ENCODE data around the gene DPY19L3.

DNA sequence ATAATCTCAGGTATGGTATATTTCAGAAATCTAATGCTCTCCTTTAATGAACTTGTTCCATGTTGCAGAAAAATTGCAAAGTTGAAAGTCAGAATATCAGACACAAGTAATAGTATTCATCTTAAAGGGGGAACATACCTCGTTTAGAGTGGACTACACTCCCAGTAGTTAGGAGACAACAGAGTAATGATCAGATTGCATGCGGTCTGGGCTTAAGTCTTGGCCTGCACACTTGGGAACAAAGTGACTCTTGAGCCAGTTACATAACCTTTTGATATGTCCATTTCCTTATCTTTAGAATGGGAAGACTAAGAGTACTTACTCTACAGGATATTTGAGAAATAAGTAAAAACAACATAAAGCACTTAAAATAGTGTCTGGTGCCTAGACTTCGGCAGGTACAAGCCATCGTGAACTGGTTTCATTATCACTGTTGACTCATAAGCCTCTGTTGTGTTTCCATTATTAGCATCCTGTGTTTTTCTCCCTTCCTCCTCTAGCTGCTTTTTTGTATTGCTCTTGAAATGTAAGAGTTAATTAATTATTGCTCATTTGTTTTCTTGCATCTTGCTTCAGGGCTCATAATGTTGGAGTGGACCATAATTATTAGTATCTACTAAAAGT, 53.0 kb downstream of the DPY19L3 start:
- TF ChIP-seq, protein P1, sequence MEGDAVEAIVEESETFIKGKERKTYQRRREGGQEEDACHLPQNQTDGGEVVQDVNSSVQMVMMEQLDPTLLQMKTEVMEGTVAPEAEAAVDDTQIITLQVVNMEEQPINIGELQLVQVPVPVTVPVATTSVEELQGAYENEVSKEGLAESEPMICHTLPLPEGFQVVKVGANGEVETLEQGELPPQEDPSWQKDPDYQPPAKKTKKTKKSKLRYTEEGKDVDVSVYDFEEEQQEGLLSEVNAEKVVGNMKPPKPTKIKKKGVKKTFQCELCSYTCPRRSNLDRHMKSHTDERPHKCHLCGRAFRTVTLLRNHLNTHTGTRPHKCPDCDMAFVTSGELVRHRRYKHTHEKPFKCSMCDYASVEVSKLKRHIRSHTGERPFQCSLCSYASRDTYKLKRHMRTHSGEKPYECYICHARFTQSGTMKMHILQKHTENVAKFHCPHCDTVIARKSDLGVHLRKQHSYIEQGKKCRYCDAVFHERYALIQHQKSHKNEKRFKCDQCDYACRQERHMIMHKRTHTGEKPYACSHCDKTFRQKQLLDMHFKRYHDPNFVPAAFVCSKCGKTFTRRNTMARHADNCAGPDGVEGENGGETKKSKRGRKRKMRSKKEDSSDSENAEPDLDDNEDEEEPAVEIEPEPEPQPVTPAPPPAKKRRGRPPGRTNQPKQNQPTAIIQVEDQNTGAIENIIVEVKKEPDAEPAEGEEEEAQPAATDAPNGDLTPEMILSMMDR (IDR thresholded peaks at IDR 0.05) = no peak
- TF ChIP-seq POLR2AphosphoS5 (IDR thresholded peaks at IDR 0.05) (no peak), EP300 (IDR thresholded peaks at IDR 0.05) (no peak)

All from upper lobe of left lung (tissue), 4 donors.